Measurements from ENCODE around the gene MBD6.

- TF ChIP-seq CTCF (IDR thresholded peaks at IDR 0.05), result no peak
- TF ChIP-seq POLR2A (IDR thresholded peaks at IDR 0.05), result no peak
Observed at GRCh38 chr12:57548488-57548887, 25.9 kb downstream of the MBD6 start.
